ENCODE data around the gene WDR18.
"Not testable (repeated sequence)": the region's sequence is repeated elsewhere in the genome, so short reads cannot be mapped to it uniquely, and the experiment has no call there.

WDR18 gene

GRCh38 chr19:1018393-1018792 is 34.2 kb downstream of the WDR18 start:
- TF ChIP-seq CTCF (IDR thresholded peaks at IDR 0.05; ENCODE audit: borderline replicate concordance, insufficient read depth, low read depth, low read length): no peak
- no peak overlapping the region for H3K4me3 ChIP-seq (ENCODE audit: low read depth, low read length)

- H3K4me3 ChIP-seq (ENCODE audit: low read depth, low read length): peak overlapping the region; percentile 92
- no peak for TF ChIP-seq CTCF (IDR thresholded peaks at IDR 0.05; ENCODE audit: borderline replicate concordance, insufficient read depth, low read depth, low read length)
Measured at GRCh38 chr19:1018932-1019615, 34.9 kb downstream of the WDR18 start.

- peak overlapping the region; percentile 92 for H3K4me3 ChIP-seq (ENCODE audit: low read depth, low read length)
Measured at GRCh38 chr19:1019616-1019961, 35.4 kb downstream of the WDR18 start.

GRCh38 chr19:1019980-1020867 is 36.1 kb downstream of the WDR18 start:
- TF ChIP-seq CTCF (IDR thresholded peaks at IDR 0.05; ENCODE audit: borderline replicate concordance, insufficient read depth, low read depth, low read length): no peak
- H3K4me3 ChIP-seq (ENCODE audit: low read depth, low read length): peak overlapping the region; percentile 92

More at GRCh38 chr19:1019616-1019961, 35.4 kb downstream of the WDR18 start:
- TF ChIP-seq CTCF (IDR thresholded peaks at IDR 0.05; ENCODE audit: borderline replicate concordance, insufficient read depth, low read depth, low read length): no peak

GRCh38 chr19:1020868-1021425 is 36.8 kb downstream of the WDR18 start, which contains the start of gene TMEM259:
TSS of gene TMEM259 (minus strand) at chr19:1021123. CDS start at chr19:1020996, 127 bp downstream.
- H3K4me3 ChIP-seq (ENCODE audit: low read depth, low read length): peak within 1 kb of the TSS; percentile 92
- TF ChIP-seq CTCF (IDR thresholded peaks at IDR 0.05; ENCODE audit: borderline replicate concordance, insufficient read depth, low read depth, low read length): no peak

- H3K4me3 ChIP-seq (ENCODE audit: low read depth, low read length): not testable (repeated sequence)
Measured at GRCh38 chr19:1023883-1024188, 39.7 kb downstream of the WDR18 start.

- not testable (repeated sequence) for H3K4me3 ChIP-seq (ENCODE audit: low read depth, low read length)
Measured at GRCh38 chr19:1025080-1025479, 40.9 kb downstream of the WDR18 start.

Data from GM12875 (cell line).